Chondrocyte (in vitro differentiated cells): Measurements from ENCODE around the gene ARSJ. TPM values are rescaled to one million over a fixed set of nuclear protein-coding genes. Genes with fewer than 3 reads are reported as not detected.

Experiments used
- DNase-seq: peaks from one replicate; pipeline ENCODE4 v3.0.0; 2021; ENCODE audit warnings: mixed read lengths, low spot score
- H3K27ac Mint-ChIP-seq: one replicate; pipeline ENCODE4 v1.8.0; 2021; ENCODE audit warnings: mild to moderate bottlenecking, moderate library complexity, mixed read lengths; ENCODE audit not compliant: unreplicated experiment
- H3K27me3 Mint-ChIP-seq: 2 replicates; pipeline ENCODE4 v1.8.0; 2021; ENCODE audit warnings: low read depth, mixed read lengths
- H3K36me3 Mint-ChIP-seq: 2 replicates; pipeline ENCODE4 v1.8.0; 2021; ENCODE audit warnings: low read depth, mixed read lengths
- H3K4me1 Mint-ChIP-seq: 2 replicates; pipeline ENCODE4 v1.8.0; 2021; ENCODE audit warnings: low read depth, mild to moderate bottlenecking, mixed read lengths
- H3K4me3 Mint-ChIP-seq: one replicate; pipeline ENCODE4 v1.8.0; 2021; ENCODE audit warnings: mild to moderate bottlenecking, moderate library complexity, mixed read lengths; ENCODE audit not compliant: unreplicated experiment
- H3K9me3 Mint-ChIP-seq: 2 replicates; pipeline ENCODE4 v1.8.0; 2021; ENCODE audit warnings: low read depth, mixed read lengths
- total RNA-seq: library from RNA; stranded (reverse); gene quantifications from 3 replicates; pipeline ENCODE4 v1.2.1, GENCODE V29; 2021
- TF ChIP-seq, protein P1 (sequence below): fragments of 200-600 bp; sonication (generic); IDR thresholded peaks from 2 replicates; pipeline ENCODE4 v1.5.0; 2021; ENCODE audit warnings: antibody characterized with exemption, mild to moderate bottlenecking, moderate library complexity

The ARSJ gene
- total RNA-seq, 1 donor from 2014 or later: 80.9 TPM

DNA sequence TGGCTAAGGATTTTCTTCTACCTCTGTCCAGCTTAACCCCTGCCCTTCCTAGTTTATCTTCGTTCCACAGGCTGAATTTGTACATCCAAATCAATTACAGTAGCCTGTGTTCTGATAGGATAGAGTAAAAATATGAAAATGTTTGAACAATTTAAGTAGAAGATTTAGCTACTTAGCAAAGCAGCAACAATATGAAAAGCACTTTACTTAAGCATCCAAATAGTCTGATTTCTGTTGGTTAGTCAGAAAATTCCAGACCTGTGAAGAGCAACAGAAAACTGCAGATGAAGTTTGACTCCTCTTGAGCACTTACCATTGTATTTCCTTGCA lies 2.0 kb downstream of the ARSJ start:
- Mint-ChIP-seq H3K36me3 (peaks cover 29% of the 10 kb centered on the region), H3K4me3 (peak overlapping the region; percentile 97), H3K27ac (peak overlapping the region; percentile 98), H3K9me3 (peaks cover 15% of the 10 kb centered on the region), H3K4me1 (peaks cover 54% of the 10 kb centered on the region), H3K27me3 (no peaks in the 10 kb centered on the region)
- DNase-seq: no peak
- TF ChIP-seq, protein P1, sequence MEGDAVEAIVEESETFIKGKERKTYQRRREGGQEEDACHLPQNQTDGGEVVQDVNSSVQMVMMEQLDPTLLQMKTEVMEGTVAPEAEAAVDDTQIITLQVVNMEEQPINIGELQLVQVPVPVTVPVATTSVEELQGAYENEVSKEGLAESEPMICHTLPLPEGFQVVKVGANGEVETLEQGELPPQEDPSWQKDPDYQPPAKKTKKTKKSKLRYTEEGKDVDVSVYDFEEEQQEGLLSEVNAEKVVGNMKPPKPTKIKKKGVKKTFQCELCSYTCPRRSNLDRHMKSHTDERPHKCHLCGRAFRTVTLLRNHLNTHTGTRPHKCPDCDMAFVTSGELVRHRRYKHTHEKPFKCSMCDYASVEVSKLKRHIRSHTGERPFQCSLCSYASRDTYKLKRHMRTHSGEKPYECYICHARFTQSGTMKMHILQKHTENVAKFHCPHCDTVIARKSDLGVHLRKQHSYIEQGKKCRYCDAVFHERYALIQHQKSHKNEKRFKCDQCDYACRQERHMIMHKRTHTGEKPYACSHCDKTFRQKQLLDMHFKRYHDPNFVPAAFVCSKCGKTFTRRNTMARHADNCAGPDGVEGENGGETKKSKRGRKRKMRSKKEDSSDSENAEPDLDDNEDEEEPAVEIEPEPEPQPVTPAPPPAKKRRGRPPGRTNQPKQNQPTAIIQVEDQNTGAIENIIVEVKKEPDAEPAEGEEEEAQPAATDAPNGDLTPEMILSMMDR: no peak

DNA sequence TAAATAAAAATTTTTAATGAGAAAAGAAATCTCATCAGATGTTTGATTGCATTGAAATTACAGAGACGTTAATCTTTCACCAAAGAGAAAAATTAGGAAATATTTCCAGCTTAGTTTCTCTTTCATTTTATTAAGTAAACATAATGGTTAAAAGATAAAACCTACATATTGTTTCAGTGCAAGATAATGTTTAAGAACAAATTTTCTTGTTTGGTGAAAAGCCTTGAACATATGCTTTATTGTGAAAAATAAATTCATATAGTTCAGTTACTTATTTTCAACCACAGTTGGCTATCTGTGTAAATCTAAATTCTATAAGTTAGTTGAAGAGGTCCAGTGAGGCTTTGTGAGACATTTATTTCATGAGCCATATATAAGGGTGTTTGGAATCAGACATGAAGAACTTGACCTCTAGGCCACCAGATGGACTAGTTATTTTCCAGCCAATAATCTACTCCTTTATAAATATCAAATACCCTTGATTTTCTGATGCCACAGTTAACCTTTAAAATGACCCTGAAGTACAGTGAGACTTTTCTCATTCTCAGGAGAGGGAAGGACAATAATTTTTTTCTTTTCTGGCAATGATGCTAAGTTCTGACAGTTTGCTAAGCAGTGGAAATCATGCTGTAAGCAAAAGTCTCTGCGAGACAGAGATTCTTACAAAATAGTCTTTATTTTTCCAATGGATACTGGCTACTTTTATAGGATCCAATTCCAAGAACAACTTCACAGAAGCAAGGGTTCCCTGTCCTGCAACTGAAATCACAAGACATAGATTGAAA lies 2.5 kb downstream of the ARSJ start:
- Mint-ChIP-seq H3K4me1 (peaks cover 60% of the 10 kb centered on the region), H3K27ac (peak overlapping the region; percentile 98), H3K27me3 (no peaks in the 10 kb centered on the region), H3K36me3 (peaks cover 32% of the 10 kb centered on the region), H3K9me3 (peaks cover 15% of the 10 kb centered on the region), H3K4me3 (peak overlapping the region; percentile 97)
- TF ChIP-seq, protein P1: no peak
- DNase-seq: no peak

DNA sequence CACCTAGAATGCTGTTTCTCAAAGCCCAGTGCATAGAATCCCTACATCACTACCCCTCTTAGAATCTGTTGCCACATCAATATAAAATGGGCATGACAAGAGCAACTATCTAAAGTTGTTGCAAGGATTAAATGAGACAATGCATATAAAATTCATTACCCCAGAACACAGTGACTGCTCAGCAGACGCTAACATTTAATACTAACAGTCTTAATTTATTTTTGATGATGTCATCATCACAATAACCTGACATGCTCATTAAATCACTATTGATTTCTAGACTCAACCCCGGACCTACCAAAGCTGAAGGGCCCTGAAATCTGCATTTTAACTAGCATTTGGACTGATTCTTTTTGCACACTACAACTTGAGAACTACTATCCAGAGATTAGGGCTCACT lies 3.9 kb downstream of the ARSJ start:
- Mint-ChIP-seq H3K27ac (peak overlapping the region; percentile 98), H3K4me3 (peak overlapping the region; percentile 97), H3K4me1 (peaks cover 53% of the 10 kb centered on the region), H3K36me3 (peaks cover 34% of the 10 kb centered on the region), H3K9me3 (peaks cover 15% of the 10 kb centered on the region), H3K27me3 (no peaks in the 10 kb centered on the region)
- no peak for DNase-seq
- TF ChIP-seq, protein P1: no peak

DNA sequence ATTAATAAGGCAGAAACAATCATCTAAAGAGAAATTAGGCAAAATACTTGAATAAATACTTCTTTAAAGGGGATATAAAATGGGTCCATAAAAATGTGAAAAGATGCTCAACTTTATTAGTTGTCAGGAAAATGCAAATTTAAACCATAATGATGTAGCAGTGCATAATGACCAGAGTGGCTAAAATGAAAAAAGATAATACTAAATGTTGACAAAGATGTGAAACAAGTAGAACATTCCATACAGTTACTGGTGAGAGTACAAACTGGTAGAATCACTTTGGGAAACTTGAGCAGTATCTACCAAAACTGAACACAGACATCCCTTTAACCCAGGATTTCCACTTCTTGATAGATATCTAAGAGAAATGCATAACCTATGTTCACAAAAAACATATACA lies 5.0 kb downstream of the ARSJ start:
- peaks cover 42% of the 10 kb centered on the region for H3K36me3 Mint-ChIP-seq
- TF ChIP-seq, protein P1: no peak
- DNase-seq: no peak
- no peaks in the 10 kb centered on the region for H3K27me3 Mint-ChIP-seq
- H3K4me1 Mint-ChIP-seq: peaks cover 57% of the 10 kb centered on the region
- peak overlapping the region; percentile 34 for H3K27ac Mint-ChIP-seq
- H3K4me3 Mint-ChIP-seq: peak overlapping the region; percentile 97
- peaks cover 15% of the 10 kb centered on the region for H3K9me3 Mint-ChIP-seq

DNA sequence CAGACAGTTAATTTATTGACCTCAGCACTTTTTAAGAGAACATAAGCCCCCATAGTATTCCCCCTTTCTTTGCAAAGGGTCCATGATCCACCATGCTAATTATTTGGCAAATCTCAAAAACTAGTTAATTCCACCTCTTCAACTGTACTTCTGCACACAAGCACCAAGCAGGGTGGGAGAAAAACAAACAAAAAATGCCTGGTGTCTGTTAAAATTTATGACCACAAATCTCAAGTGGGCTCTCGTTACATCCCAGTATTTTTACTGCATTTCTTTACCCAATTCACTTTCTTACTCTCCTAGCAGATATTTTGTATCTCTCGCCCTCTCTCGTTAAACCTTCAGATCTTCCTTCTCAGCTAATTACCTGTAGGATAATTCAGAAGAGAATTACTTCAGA lies 6.1 kb downstream of the ARSJ start:
- DNase-seq: no peak
- Mint-ChIP-seq H3K4me3 (peak overlapping the region; percentile 22), H3K9me3 (peaks cover 15% of the 10 kb centered on the region), H3K36me3 (peaks cover 42% of the 10 kb centered on the region), H3K27me3 (no peaks in the 10 kb centered on the region), H3K4me1 (peaks cover 65% of the 10 kb centered on the region), H3K27ac (peak overlapping the region; percentile 38)
- TF ChIP-seq, protein P1: no peak
